ENCODE measurements around the gene PKD1. TPM values are rescaled to one million over a fixed set of nuclear protein-coding genes. Genes with fewer than 3 reads are reported as not detected.

Gene PKD1
- total RNA-seq, 1 experiment from 2014 or later, result 137 TPM

DNA sequence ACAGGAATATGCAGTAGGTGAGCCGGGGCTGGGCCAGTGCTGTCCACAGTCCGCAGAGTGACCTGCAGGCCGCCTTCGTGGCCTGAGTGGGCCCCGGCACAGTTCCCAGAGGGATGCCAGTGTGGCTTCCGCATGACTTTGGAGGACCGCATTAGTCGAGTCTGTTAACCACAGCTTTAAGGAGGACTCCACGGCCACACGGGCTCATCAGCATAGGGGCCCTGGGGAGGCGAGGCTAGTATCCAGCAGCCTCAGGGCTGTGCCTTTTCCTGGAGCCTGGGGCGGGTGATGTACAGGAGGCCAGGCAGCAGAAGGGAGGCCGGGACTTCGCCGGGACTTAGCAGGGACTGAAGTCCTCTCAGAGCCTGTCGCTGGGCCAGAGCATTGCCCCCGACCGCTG, 74.7 kb downstream of the PKD1 start:
- no peaks in the 10 kb centered on the region for H3K4me1 ChIP-seq (ENCODE audit: control insufficient read depth in 1 of 2, insufficient read depth in 2 of 2, low read length in 2 of 2)
- ChIA-PET CTCF (no interaction called here), POLR2A (no interaction called here), RAD21 (ENCODE audit: low non-redundant PET in 1 of 2, low total read pairs in 2 of 2, uncharacterized antibody in 2 of 2, unreplicated experiment in 2 of 2) (no interaction called here)
- H3K9me2 ChIP-seq (ENCODE audit: insufficient read depth), result no peaks in the 10 kb centered on the region
- no peak overlapping the region for H3K4me3 ChIP-seq (replicated peaks in 1 of 2; ENCODE audit: low read depth in 1 of 2, low read length in 2 of 2)
- no peaks in the 10 kb centered on the region for H4K20me1 ChIP-seq (ENCODE audit: insufficient read depth)
- no peak overlapping the region for H3K27ac ChIP-seq (ENCODE audit: low read depth, low read length)
- H3K9me3 ChIP-seq (ENCODE audit: control insufficient read depth in 1 of 2, insufficient read depth in 1 of 2, low read depth in 1 of 2, low read length in 2 of 2), result no peaks in the 10 kb centered on the region
- no peaks in the 10 kb centered on the region for H3K79me2 ChIP-seq (ENCODE audit: insufficient read depth, low read length)
- no peak for TF ChIP-seq SRF (IDR thresholded peaks at IDR 0.05; ENCODE audit: low read depth)
- no peak for TF ChIP-seq ZNF274 (IDR thresholded peaks at IDR 0.05; ENCODE audit: low read depth, low read length)
- TF ChIP-seq FOSL1 (IDR thresholded peaks at IDR 0.05; ENCODE audit: low read depth), result no peak
- TF ChIP-seq TCF7L2 (IDR thresholded peaks at IDR 0.05; ENCODE audit: borderline replicate concordance, extremely low read depth, insufficient read depth, insufficient read length), result no peak
- TF ChIP-seq RAD21 (IDR thresholded peaks at IDR 0.05; ENCODE audit: low read depth), result no peak
- no peak for TF ChIP-seq CBX3 (IDR thresholded peaks at IDR 0.05; ENCODE audit: low read depth)
- TF ChIP-seq POLR2AphosphoS5 (IDR thresholded peaks at IDR 0.05; ENCODE audit: low read depth, low read length), result no peak
- TF ChIP-seq POLR2A (IDR thresholded peaks at IDR 0.05; ENCODE audit: borderline replicate concordance, extremely low read depth, insufficient read depth, insufficient read length), result no peak
- TF ChIP-seq JUND (IDR thresholded peaks at IDR 0.05), result no peak
- no peak for TF ChIP-seq EGR1 (IDR thresholded peaks at IDR 0.05; ENCODE audit: low read depth)
- TF ChIP-seq, protein P1, sequence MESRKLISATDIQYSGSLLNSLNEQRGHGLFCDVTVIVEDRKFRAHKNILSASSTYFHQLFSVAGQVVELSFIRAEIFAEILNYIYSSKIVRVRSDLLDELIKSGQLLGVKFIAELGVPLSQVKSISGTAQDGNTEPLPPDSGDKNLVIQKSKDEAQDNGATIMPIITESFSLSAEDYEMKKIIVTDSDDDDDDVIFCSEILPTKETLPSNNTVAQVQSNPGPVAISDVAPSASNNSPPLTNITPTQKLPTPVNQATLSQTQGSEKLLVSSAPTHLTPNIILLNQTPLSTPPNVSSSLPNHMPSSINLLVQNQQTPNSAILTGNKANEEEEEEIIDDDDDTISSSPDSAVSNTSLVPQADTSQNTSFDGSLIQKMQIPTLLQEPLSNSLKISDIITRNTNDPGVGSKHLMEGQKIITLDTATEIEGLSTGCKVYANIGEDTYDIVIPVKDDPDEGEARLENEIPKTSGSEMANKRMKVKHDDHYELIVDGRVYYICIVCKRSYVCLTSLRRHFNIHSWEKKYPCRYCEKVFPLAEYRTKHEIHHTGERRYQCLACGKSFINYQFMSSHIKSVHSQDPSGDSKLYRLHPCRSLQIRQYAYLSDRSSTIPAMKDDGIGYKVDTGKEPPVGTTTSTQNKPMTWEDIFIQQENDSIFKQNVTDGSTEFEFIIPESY (IDR thresholded peaks at IDR 0.05; ENCODE audit: extremely low read depth, insufficient replicate concordance, low read length), result no peak
- no peak for TF ChIP-seq EZH2 (IDR thresholded peaks at IDR 0.05)
- no peak overlapping the region for H3K4me2 ChIP-seq (ENCODE audit: low read length)
- no peak overlapping the region for H3K9ac ChIP-seq (ENCODE audit: low read length)
- ATAC-seq, result no peak
- H3K36me3 ChIP-seq (ENCODE audit: control insufficient read depth in 1 of 2, insufficient read depth in 2 of 2, low read length in 2 of 2), result peaks cover 0 to 2% of the 10 kb centered on the region in 2 experiments; a peak in 2 of 4 replicates
- DNase-seq (ENCODE audit: low read depth, low spot score), result no peak
- BruUV-seq (replicated peaks), result no TSS peak
- intact Hi-C loops (cut with micrococcal nuclease), result no loop called here
- H2AFZ ChIP-seq (ENCODE audit: low read depth, low read length, poor library complexity, severe bottlenecking), result no peak overlapping the region
- no peaks in the 10 kb centered on the region for H3K27me3 ChIP-seq (ENCODE audit: insufficient read depth, low read length)

Measured in HCT116 (cell line).